Activated CD8-positive, alpha-beta T cell treated with anti-CD3 and anti-CD28 coated beads for 36 hours (primary cell): ENCODE measurements around the gene HDAC10. TPM values are rescaled to one million over a fixed set of nuclear protein-coding genes. Genes with fewer than 3 reads are reported as not detected.

Experiments
- ATAC-seq: fragments of 200-7000 bp; cut with Tn5 transposase; one replicate; pipeline ENCODE4 v1.10.0; 2021; ENCODE audit warnings: mild to moderate bottlenecking, moderate library complexity
- CTCF ChIA-PET: fragments of 350-600 bp; sonication (Branson Sonifier 250); formaldehyde crosslinking; loops from one replicate; lab custom pipeline; 2021; ENCODE audit warnings: antibody characterized with exemption; lab: Charles Lee
- POLR2A ChIA-PET: fragments of 350-600 bp; sonication (Branson Sonifier 250); formaldehyde crosslinking; loops from one replicate; lab custom pipeline; 2021; ENCODE audit warnings: antibody characterized with exemption; lab: Charles Lee
- DNase-seq: peaks from one replicate; pipeline ENCODE4 v3.0.0-alpha.2; 2020
- H3K27ac Mint-ChIP-seq: one replicate; pipeline ENCODE4 v1.8.0; 2021; ENCODE audit warnings: mild to moderate bottlenecking, mixed read lengths
- H3K27me3 Mint-ChIP-seq: one replicate; pipeline ENCODE4 v1.8.0; 2021; ENCODE audit warnings: mixed read lengths
- H3K36me3 Mint-ChIP-seq: one replicate; pipeline ENCODE4 v1.8.0; 2021; ENCODE audit warnings: low read depth, mixed read lengths
- H3K4me1 Mint-ChIP-seq: one replicate; pipeline ENCODE4 v1.8.0; 2021; ENCODE audit warnings: low read depth, mixed read lengths
- H3K4me3 Mint-ChIP-seq: one replicate; pipeline ENCODE4 v1.8.0; 2021; ENCODE audit warnings: mild to moderate bottlenecking, moderate library complexity, mixed read lengths
- H3K9me3 Mint-ChIP-seq: one replicate; pipeline ENCODE4 v1.8.0; 2021; ENCODE audit warnings: mixed read lengths
- intact Hi-C: fragments of 100-400 bp; cut with micrococcal nuclease; formaldehyde crosslinking; loops from one replicate; pipeline ENCODE4 v1.10.0; 2022
- total RNA-seq, 2 experiments: library from RNA; stranded (reverse); gene quantifications; one replicate each; pipeline ENCODE4 v1.2.3, GENCODE V29; 2021
- TF ChIP-seq, protein P1 (sequence below): fragments of 200-600 bp; IDR thresholded peaks from one replicate; pipeline ENCODE4 v1.8.0; 2022; ENCODE audit warnings: antibody characterized with exemption, mild to moderate bottlenecking

HDAC10 gene
- total RNA-seq, 2 experiments from 2014 or later, result 43.0 to 44.3 TPM

DNA sequence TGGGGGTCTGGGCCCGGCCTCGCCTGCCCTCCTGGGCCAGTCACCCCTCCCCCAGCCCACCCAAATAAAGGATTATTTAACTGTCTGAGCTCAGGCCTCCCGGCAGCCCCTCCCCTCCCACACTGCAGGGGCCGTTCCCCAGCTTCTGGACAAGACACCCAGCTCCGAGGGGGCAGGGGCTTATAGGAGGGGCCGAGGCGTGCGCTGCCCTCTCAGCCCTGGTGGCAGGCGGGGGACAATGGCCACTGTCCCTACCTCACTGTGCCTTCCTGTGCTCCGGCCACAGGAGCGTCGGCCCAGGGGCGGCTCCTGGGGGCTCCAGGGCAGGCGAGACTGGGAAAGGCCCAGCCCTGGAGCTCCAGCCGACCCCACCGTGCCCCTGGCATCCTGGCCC, 52.4 kb downstream of the HDAC10 start:
- POLR2A ChIA-PET, result interaction anchor here (2.1 kb wide), 1 partner anchor 8 kb away, joined by 6 read pairs; no protein-coding TSS in a partner anchor

DNA sequence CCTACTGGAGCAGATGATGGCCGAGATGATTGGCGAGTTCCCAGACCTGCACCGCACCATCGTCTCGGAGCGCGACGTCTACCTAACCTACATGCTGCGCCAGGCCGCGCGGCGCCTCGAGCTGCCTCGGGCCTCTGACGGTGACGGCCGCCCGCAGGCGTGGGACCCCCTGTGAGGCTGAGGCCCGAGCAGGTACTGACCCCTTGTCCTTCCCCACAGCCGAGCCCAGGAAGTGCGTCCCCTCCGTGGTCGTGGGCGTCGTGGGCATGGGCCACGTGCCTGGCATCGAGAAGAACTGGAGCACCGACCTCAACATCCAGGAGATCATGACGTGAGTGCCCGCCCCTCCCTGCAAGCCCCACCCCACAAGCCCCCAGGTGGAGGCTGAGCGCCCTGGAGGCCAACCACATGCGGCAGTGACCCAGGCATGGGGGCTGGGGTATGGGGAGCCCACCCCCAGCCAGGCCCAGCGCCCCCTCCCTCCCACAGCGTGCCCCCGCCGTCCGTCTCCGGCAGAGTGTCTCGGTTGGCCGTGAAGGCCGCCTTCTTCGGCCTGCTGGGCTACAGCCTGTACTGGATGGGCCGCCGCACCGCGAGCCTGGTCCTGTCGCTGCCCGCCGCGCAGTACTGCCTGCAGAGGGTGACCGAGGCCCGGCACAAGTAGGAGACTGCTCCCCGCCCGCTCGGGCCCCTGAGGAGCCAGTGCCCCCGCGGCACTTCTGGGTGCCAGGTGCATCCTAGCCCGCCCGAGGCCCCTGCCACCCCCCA, 53.0 kb downstream of the HDAC10 start:
- H3K9me3 Mint-ChIP-seq, result no peaks in the 10 kb centered on the region
- H3K27me3 Mint-ChIP-seq, result no peaks in the 10 kb centered on the region
- POLR2A ChIA-PET, result no interaction called here
- intact Hi-C loops, result no loop called here
- no peak overlapping the region for H3K27ac Mint-ChIP-seq
- TF ChIP-seq, protein P1, sequence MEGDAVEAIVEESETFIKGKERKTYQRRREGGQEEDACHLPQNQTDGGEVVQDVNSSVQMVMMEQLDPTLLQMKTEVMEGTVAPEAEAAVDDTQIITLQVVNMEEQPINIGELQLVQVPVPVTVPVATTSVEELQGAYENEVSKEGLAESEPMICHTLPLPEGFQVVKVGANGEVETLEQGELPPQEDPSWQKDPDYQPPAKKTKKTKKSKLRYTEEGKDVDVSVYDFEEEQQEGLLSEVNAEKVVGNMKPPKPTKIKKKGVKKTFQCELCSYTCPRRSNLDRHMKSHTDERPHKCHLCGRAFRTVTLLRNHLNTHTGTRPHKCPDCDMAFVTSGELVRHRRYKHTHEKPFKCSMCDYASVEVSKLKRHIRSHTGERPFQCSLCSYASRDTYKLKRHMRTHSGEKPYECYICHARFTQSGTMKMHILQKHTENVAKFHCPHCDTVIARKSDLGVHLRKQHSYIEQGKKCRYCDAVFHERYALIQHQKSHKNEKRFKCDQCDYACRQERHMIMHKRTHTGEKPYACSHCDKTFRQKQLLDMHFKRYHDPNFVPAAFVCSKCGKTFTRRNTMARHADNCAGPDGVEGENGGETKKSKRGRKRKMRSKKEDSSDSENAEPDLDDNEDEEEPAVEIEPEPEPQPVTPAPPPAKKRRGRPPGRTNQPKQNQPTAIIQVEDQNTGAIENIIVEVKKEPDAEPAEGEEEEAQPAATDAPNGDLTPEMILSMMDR, result no peak
- H3K4me3 Mint-ChIP-seq, result no peak overlapping the region
- CTCF ChIA-PET, result no interaction called here
- ATAC-seq (no peak), DNase-seq (no peak)
- peaks cover 14% of the 10 kb centered on the region for H3K4me1 Mint-ChIP-seq
- H3K36me3 Mint-ChIP-seq, result peaks cover 9% of the 10 kb centered on the region

More for the DNA sequence above, 52.4 kb downstream of the HDAC10 start:
- CTCF ChIA-PET, result no interaction called here
- intact Hi-C loops, result no loop called here
- TF ChIP-seq, protein P1, result no peak
- Mint-ChIP-seq H3K27ac (no peak overlapping the region), H3K4me3 (no peak overlapping the region), H3K36me3 (peaks cover 14% of the 10 kb centered on the region), H3K27me3 (no peaks in the 10 kb centered on the region), H3K4me1 (peaks cover 18% of the 10 kb centered on the region), H3K9me3 (no peaks in the 10 kb centered on the region)
- DNase-seq (no peak), ATAC-seq (no peak)

DNA sequence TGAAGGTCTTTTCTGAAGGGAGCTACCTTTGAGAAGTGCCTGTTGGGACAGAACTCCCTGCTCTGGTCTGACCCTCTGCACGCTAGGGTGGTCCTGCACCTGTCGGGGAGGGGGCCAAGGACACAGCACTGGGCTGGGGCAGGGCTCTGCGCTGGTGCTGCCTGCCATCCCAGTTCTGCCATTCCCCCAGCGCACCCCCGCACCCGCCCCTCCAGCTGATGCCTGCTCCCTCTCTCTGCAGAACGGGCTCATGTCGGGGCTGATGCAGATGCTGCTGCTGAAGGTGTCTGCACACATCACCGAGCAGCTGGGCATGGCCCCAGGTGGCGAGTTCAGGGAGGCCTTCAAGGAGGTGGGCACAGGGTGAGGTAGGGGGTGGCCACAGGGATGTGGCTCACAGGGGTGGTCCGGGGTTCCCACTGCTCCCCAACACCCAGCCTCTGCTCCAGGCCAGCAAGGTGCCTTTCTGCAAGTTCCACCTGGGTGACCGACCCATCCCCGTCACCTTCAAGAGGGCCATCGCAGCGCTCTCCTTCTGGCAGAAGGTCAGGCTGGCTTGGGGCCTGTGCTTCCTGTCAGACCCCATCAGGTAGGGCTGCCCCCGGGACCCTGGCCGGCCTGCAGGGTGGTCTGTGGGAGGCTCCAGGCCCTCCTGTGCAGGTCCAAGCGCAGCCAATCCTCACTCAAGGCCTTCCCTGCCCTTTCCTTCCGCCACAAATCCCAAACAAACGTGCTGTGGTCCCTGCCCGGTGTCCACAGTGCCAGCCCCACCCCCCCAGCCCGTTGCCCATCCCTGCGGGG, 53.9 kb downstream of the HDAC10 start:
- Mint-ChIP-seq H3K27me3 (no peaks in the 10 kb centered on the region), H3K4me3 (no peak overlapping the region), H3K9me3 (no peaks in the 10 kb centered on the region), H3K36me3 (peaks cover 17% of the 10 kb centered on the region), H3K4me1 (peaks cover 19% of the 10 kb centered on the region), H3K27ac (no peak overlapping the region)
- TF ChIP-seq, protein P1, result no peak
- ChIA-PET CTCF (no interaction called here), POLR2A (no interaction called here)
- no peak for ATAC-seq
- intact Hi-C loops, result no loop called here
- no peak for DNase-seq

DNA sequence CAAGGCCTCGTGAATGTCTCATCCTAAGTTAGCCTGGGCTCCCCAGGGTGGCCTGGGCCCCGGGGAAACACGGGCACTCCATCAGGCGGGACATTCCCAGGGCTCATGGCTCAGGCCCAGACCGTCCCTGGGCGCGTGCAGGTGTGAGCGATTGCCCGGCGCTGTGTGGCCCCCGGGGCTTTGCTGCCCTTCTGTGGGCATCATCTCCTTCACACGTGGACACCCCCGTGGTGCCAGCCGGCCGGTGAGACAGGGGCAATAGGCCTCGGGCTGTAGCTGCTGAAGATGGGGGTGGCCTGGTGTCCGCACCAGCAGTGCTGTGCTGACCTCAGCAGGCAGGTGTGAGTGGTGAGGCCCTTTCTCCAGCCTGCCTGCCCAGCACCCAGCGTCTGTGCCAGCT, 54.8 kb downstream of the HDAC10 start:
- Mint-ChIP-seq H3K4me3 (no peak overlapping the region), H3K4me1 (peaks cover 24% of the 10 kb centered on the region), H3K27me3 (no peaks in the 10 kb centered on the region), H3K27ac (no peak overlapping the region), H3K36me3 (peaks cover 22% of the 10 kb centered on the region), H3K9me3 (no peaks in the 10 kb centered on the region)
- no peak for DNase-seq
- ATAC-seq, result no peak
- ChIA-PET CTCF (no interaction called here), POLR2A (interaction anchor here (0.6 kb wide), 1 partner anchor 418 kb away, joined by 4 read pairs; no protein-coding TSS in a partner anchor)
- intact Hi-C loops, result no loop called here
- TF ChIP-seq, protein P1, result no peak

Other genes with a start within 250 kb of the HDAC10 start
- under 1 TPM in 1 of 2 experiments, not detected in 1; 0.14 TPM for gene IL17REL, start 238.5 kb downstream of the HDAC10 start, total RNA-seq
- not detected for gene TTLL8, start 193.0 kb downstream of the HDAC10 start, total RNA-seq
- gene MLC1, start 165.8 kb downstream of the HDAC10 start, total RNA-seq, result 1 to 10 TPM; 1.3 to 1.5 TPM
- under 1 TPM in 1 of 2 experiments, not detected in 1; 0.34 TPM for gene MOV10L1, start 161.3 kb downstream of the HDAC10 start, total RNA-seq
- 1 to 10 TPM; 3.3 to 3.9 TPM for gene PANX2, start 80.5 kb downstream of the HDAC10 start, total RNA-seq
- gene TRABD, start 65.4 kb downstream of the HDAC10 start, total RNA-seq, result 100 to 1,000 TPM; 110 to 114 TPM
- gene SELENOO, start 50.3 kb downstream of the HDAC10 start, total RNA-seq, result 10 to 100 TPM; 24.0 to 25.5 TPM
- 10 to 100 TPM; 44.8 to 47.2 TPM for gene TUBGCP6, start 6.2 kb downstream of the HDAC10 start, total RNA-seq
- 1 to 10 TPM; 7.9 to 9.2 TPM for gene MAPK12, start 10.4 kb upstream of the HDAC10 start, total RNA-seq
- 1 to 10 TPM; 5.9 to 6.2 TPM for gene MAPK11, start 19.1 kb upstream of the HDAC10 start, total RNA-seq
- 10 to 100 TPM; 22.1 to 26.4 TPM for gene PLXNB2, start 56.4 kb upstream of the HDAC10 start, total RNA-seq
- 1 to 10 TPM; 4.6 to 5.3 TPM for gene DENND6B, start 75.7 kb upstream of the HDAC10 start, total RNA-seq
- gene PPP6R2, start 92.1 kb upstream of the HDAC10 start, total RNA-seq, result 10 to 100 TPM; 44.2 to 44.3 TPM
- 100 to 1,000 TPM; 120 TPM for gene SBF1, start 223.8 kb upstream of the HDAC10 start, total RNA-seq
- gene ADM2, start 230.3 kb upstream of the HDAC10 start, total RNA-seq, result 1 to 10 TPM; 5.5 to 6.8 TPM
- gene MIOX, start 235.6 kb upstream of the HDAC10 start, total RNA-seq, result under 1 TPM in 1 of 2 experiments, not detected in 1; 0.29 TPM